HFF-Myc (cell line): ENCODE measurements around the gene LTF.
"Not testable (repeated sequence)": the region's sequence is repeated elsewhere in the genome, so short reads cannot be mapped to it uniquely, and the experiment has no call there.

ENCODE experiments used
- DNase-seq: peaks from one replicate; pipeline ENCODE4 v3.0.0-alpha.2; 2011; ENCODE audit warnings: low read depth; ENCODE audit errors: extremely low read depth
- H3K4me3 ChIP-seq: replicated peaks from 2 replicates; pipeline ENCODE4 v1.5.1; 2011; ENCODE audit warnings: low read depth, mild to moderate bottlenecking, control low read depth, low read length
- CTCF ChIP-seq: IDR thresholded peaks from 2 replicates; pipeline ENCODE4 v1.5.1; 2012; ENCODE audit warnings: mild to moderate bottlenecking, low read depth, low read length, control low read depth; ENCODE audit errors: missing control alignments

LTF gene

DNA sequence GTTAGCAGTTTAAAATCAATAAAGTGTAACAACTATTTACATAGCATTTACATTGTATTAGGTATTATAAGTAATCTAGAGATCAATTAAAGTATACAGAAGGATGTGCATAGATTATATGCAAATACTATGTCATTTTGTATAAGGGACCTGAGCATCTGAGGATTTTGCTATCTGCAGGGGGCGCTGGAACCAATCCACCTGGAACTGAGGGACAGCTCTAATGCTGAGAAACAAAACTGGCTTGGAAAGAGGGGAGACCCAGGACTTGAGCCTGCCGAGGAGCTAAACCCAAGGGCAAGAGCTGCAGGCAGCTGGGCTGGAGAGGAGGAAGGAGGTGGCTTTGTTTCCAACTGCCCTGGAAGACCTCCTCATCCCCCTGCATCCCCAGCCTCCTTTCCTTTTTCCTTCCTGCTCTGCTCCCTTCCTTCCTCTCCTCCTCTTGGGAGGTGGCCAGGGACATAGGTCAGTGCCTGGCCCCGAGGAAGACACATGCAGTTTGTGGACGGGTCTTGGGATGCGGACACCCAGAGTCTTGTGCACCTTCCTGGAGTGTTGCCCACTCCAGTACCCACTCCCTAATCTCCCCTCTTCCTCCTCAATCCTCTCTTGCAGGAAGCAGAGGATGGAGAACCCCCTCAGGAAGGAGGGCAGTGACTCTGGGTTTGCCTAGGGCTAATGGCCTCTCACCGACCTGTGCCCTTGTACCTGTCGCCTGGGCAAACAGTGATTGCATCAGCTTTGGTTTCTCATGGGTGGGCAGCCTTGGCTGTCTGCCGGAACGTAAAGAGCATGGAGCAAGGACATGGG, 32.2 kb upstream of the LTF start:
- peak; percentile 44 for TF ChIP-seq CTCF
- DNase-seq: no peak
- H3K4me3 ChIP-seq: no peak overlapping the region

- no peak for DNase-seq
- no peak overlapping the region for H3K4me3 ChIP-seq
- TF ChIP-seq CTCF: no peak
Observed at GRCh38 chr3:46495901-46496456, 31.3 kb upstream of the LTF start.

- not testable (repeated sequence) for H3K4me3 ChIP-seq, DNase-seq
Observed at GRCh38 chr3:46494491-46494890, 29.8 kb upstream of the LTF start.

DNA sequence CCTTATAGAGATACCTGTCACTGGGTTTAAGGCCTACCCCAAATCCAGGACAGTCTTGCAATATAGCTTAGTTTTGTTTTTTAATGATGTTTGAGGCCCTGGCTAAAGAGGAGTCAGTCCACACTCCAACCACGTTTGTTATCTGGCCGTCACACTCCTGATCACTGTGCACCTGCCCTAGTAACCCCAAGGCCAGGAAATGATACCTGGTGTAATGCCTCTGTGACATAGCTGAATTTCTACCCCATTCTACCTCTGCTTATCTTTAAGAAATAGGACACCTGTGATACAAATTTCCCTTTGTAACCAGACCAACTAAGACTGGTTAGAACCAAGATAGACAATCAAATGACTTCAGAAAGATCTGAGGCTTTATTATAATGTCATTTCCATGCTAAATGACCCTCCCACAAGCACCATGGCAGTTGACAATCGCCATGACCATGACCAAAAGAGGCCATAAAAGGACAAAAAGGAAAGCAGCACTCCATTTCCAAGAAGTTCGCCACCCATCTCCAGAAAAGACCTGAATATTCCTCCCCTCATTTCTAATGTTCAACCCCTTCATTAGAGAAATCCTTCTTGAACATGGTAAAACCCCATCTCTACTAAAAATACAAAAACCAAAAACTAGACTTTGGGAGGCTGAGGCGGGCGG, 28.3 kb upstream of the LTF start:
- DNase-seq: no peak
- no peak for TF ChIP-seq CTCF
- no peak overlapping the region for H3K4me3 ChIP-seq

DNA sequence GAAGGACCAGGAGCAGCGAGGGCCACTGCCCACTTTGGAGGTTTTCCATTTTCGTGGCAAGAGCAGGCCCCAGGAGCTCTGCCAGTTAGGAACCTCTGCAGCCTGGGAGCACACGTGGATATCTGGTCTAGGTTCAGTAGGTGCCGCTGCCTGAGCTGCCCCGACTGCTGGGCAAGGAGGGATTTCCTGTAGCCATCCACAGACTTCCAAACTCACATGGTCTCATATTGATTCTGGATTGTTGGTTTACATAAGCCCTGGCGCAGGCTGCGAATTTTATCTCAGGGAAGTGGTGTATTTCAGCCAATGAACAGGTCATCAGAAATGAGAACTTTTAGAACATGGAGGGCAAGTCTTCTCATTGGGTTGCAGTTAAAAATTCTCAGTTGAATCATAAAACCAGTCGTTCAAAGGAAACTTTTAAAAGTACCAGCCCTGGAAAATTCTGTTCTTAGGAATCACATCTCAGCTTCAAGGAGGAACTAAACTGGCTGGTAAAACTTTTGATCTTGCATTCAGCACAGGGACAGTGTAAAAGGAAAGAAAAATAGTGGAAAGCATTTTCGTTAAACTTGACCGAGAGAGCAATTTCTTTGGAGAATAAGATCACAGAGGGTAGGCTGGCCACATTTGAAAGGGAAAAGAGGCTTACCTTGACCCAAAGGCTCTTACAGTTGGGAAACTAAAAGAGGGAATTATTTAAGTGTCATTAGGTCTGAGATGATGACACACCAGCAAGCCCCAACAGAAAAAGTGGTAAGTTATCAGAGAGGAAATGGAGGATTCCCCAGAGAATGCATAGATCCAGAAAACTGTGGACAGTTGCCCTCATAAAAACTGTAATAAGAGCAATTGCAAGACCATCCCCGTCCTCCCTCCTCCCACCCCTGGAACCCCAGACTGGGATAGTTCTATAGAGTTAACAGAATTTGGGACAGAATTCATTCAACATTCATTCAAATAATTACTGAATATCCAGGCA, 26.7 kb upstream of the LTF start:
- no peak overlapping the region for H3K4me3 ChIP-seq
- TF ChIP-seq CTCF: no peak
- DNase-seq: no peak

- DNase-seq: no peak
- H3K4me3 ChIP-seq: no peak overlapping the region
- no peak for TF ChIP-seq CTCF
Observed at GRCh38 chr3:46490338-46491084, 25.8 kb upstream of the LTF start.
